B cell (primary cell): Measurements from ENCODE around the gene PTPRN2.

Source experiments
- EZH2 ChIP-seq: IDR thresholded peaks from 2 replicates; pipeline ENCODE4 v1.6.1; 2012; ENCODE audit warnings: borderline replicate concordance, low read depth, mild to moderate bottlenecking, moderate library complexity, low read length; ENCODE audit not compliant: insufficient read depth, poor library complexity, severe bottlenecking
- TF ChIP-seq, protein P1 (sequence below): fragments of 200-600 bp; IDR thresholded peaks from one replicate; pipeline ENCODE4 v1.8.0; 2022; ENCODE audit warnings: antibody characterized with exemption, mild to moderate bottlenecking

DNA sequence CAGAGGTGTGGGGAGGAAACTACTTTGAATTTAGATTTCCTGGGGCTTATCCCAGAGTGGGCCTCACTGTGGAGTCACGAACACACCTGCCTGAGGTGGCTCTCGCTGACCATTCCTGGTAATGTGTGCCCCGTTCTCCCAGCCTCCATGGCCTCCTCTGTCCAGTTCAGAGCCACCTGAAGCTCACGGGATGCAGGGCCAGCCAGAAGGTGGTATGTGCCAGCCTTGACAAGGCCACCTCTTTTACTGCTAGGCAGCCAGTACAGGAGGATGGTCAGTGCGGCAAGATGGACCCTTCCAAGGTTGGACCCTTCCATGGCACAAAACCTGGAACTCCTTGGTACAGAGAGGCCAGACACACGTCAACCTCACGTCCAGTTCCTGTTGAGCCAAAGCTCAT, 1040.5 kb downstream of the PTPRN2 start:
- no peak for TF ChIP-seq EZH2
- TF ChIP-seq, protein P1, sequence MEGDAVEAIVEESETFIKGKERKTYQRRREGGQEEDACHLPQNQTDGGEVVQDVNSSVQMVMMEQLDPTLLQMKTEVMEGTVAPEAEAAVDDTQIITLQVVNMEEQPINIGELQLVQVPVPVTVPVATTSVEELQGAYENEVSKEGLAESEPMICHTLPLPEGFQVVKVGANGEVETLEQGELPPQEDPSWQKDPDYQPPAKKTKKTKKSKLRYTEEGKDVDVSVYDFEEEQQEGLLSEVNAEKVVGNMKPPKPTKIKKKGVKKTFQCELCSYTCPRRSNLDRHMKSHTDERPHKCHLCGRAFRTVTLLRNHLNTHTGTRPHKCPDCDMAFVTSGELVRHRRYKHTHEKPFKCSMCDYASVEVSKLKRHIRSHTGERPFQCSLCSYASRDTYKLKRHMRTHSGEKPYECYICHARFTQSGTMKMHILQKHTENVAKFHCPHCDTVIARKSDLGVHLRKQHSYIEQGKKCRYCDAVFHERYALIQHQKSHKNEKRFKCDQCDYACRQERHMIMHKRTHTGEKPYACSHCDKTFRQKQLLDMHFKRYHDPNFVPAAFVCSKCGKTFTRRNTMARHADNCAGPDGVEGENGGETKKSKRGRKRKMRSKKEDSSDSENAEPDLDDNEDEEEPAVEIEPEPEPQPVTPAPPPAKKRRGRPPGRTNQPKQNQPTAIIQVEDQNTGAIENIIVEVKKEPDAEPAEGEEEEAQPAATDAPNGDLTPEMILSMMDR: no peak
